A673 (cell line): Measurements from ENCODE around the gene SMYD3.

Experiments used
- EZH2 ChIP-seq: fragments of 200-600 bp; sonication (generic); IDR thresholded peaks from 2 replicates; pipeline ENCODE4 v1.6.1; 2017; ENCODE audit warnings: borderline replicate concordance, low read depth, mild to moderate bottlenecking, mixed read lengths, antibody characterized with exemption, low read length; ENCODE audit not compliant: poor library complexity, severe bottlenecking
- TF ChIP-seq, protein P1 (sequence below): fragments of 300-800, 200-600 bp; sonication (generic); conservative IDR thresholded peaks from 2 replicates; pipeline ENCODE4 v1.5.1; 2017; ENCODE audit warnings: low read depth, mild to moderate bottlenecking, antibody characterized with exemption, low read length, moderate library complexity, mixed read lengths

DNA sequence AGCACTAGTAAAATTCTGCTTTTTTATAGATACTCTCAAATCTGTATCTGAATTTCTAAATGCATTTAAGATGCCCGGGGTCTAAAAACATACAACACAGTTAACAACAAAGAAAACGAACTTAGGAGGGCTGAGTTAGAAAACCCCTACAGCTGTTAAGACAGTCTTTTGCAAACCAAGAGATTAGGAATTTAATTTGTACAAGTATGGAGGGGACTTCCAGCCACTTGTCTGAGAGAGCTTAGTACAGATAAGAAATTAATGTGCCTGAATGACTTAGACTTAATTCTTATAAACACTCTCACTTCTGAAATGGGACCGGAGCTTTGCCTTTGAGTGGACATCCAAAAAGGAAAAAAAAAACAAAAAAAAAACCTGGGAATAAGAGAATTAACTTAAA is 61.6 kb downstream of the SMYD3 start:
- TF ChIP-seq, protein P1, sequence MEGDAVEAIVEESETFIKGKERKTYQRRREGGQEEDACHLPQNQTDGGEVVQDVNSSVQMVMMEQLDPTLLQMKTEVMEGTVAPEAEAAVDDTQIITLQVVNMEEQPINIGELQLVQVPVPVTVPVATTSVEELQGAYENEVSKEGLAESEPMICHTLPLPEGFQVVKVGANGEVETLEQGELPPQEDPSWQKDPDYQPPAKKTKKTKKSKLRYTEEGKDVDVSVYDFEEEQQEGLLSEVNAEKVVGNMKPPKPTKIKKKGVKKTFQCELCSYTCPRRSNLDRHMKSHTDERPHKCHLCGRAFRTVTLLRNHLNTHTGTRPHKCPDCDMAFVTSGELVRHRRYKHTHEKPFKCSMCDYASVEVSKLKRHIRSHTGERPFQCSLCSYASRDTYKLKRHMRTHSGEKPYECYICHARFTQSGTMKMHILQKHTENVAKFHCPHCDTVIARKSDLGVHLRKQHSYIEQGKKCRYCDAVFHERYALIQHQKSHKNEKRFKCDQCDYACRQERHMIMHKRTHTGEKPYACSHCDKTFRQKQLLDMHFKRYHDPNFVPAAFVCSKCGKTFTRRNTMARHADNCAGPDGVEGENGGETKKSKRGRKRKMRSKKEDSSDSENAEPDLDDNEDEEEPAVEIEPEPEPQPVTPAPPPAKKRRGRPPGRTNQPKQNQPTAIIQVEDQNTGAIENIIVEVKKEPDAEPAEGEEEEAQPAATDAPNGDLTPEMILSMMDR, result no peak
- no peak for TF ChIP-seq EZH2
